ENCODE measurements around the gene ABHD11.

The ABHD11 gene

DNA sequence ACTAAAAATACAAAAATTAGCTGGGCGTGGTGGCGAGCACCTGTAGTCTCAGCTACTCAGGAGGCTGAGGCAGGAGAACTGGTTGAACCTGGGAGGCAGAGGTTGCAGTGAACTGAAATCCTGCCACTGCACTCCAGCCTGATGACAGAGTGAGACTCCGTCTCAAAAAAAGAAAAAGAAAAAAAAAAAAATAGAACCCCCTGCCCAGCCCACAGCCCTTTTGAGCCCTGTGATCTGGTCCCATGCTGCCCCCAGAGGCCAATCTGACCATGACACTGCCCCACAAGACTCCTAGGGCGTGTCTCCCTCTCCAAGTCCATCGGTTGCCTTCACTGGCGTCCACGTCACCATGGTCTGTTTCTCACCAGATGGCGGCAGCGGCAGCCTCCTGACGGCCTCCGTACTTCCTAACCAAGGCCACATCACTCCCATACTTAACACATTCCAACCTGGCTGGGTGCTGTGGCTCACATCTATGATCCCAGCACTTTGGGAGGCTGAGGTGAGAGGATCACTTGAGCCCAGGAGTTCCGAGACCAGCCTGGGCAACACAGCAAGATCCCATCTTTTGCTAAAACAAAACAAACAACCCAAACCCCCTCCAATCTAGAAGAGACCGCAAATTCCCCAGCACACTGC is 37.1 kb downstream of the ABHD11 start:
- no peak for DNase-seq (ENCODE audit: low read depth in 3 of 3)

DNA sequence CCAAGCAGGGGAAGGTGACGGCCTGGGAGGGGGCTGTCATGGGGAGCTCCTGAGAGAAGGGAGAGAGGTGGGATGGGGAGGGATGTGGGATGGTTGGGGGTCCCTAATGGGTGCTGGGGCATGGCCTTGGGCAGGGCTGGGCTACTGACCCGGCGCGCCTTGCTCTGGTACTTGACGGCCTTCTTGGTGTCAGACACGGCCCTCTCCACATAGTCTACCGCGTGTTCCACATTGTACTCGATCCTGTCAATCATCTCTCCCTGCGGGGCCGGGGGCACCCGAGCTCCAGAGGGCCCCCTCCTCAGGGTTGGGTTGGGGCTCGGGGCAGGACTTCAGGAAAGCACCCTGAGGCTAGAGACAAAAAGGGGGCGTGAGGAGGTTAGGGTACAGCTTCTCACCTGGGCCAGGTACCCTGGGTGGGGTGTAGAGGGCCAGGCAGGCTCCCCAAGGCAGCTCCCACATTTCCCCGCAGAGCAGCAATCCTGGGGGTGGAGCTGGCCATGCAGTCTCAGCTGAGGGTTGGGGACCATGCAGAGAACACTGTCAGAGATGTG is 37.9 kb downstream of the ABHD11 start:
- DNase-seq (ENCODE audit: low read depth in 3 of 3): no peak

DNA sequence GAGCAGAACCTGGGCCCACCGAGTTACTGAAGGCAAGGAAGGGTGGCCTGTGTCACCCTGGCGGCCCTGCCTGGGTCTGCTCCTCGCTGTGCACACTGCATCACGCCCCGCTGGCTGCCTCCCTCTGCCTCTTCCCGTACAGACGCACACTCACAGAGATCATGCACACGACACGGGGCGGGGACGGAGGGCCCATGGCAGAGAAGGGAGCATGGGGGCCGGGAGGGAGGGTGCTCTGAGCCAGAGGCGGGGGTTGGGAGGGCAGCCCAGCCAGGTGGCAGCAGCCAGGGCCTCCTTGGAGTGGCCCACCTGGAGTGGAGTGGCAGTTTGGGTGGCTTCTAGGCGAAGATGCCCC is 38.6 kb downstream of the ABHD11 start:
- DNase-seq (ENCODE audit: low read depth in 3 of 3): no peak

DNA sequence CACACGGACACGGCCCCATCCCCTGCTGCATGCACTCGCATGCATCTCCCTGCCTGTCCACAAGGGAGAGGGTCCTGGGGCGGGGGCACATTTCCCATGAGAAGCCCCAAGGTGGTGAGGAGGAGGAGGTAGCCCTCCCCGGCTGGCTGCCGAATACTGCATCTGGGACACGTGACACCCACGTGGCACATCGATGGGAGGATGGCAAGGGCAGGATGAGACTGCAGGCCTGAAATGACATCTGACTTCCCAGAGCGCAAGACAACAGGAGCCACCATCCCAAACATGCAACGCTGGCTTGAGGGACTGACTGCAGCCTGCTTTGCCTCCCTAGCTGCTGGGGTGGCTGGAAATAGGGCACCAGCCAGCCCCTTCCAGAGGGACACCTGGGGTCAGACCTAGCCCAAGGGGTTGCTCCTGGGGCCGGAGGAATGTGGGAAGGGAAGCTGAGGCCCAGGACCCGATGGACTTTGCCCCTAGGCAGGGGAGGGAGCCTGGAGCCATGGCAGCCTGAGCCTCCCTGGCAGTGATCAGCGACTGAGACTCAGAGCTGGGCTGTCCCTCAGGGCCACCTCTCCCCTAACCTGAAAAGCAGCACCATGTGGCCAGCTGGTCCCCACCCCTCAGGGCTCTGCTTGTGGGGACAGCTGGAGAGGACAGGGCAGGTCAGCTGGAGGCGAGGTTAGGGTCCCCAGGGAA is 39.1 kb downstream of the ABHD11 start:
- DNase-seq (ENCODE audit: low read depth in 3 of 3): no peak

DNA sequence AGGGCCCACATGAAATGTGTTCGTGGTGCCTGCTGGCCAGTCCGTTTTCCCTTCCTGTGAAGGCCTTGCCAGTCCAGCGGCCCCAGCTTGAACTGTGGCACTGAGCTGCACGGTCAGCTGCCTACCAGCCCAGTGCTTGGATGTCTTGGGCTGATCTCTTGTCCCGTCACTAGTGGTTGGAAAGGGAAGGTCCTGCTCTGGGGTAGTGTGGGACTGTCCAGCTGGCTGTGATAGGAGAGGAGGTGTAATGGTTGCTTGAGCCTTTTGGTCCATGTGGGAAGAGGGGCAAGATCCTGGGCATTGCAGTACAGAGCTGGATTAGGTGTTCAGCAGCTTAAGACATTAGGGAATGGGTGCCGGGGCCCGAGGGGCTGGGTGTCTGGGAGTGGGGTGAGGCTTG is 40.2 kb downstream of the ABHD11 start:
- DNase-seq (ENCODE audit: low read depth in 3 of 3): no peak

GRCh38 chr7:73696372-73696771 is 42.2 kb downstream of the ABHD11 start:
- DNase-seq (ENCODE audit: low read depth in 3 of 3): no peak

- DNase-seq (ENCODE audit: low read depth in 3 of 3): no peak
Observed at GRCh38 chr7:73690646-73691045, 48.0 kb downstream of the ABHD11 start.

DNA sequence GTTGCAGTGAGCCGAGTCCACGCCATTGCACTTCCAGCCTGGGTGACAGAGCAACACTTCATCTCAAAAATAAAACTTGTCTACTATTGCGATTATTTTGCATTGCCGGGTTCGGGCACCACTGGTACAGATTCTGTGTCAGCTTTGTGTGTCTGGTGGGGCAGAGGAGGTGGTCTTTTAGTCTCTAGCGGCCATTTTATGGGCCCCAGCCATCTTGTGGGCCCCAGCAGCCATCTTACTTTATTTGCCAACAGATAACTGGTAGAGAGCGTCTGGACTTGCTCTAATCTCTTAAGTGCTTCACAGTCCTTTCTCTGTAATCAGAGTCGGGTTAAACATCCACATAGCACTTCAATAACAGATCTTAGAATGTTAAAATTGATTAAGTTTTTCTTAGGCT is 50.3 kb downstream of the ABHD11 start:
- no peak for DNase-seq (ENCODE audit: low read depth in 3 of 3)
